Fibroblast of skin of right quadriceps (primary cell): ENCODE results near the gene FAM151A.

ENCODE experiments used
- DNase-seq: peaks from one replicate; pipeline ENCODE4 v3.0.0-alpha.2; 2013

Gene FAM151A

DNA sequence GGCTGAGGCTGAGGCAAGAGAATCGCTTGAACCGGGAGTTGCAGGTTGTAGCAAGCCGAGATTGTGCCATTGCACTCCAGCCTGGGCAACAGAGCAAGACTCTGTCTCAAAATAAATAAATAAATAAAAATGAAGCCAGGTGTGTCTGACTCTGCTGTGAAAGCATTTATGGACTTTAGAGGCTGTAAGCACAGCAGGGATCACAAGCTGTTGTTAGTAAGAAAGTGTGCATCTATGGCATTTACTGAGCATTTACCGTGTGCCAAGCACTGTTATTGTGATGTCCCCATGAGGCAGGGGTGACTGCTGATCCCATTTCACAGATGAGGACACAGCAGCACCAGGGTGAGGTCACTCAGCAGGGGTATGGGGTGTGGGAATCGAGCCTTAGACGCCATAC, 20.1 kb downstream of the FAM151A start:
- DNase-seq: no peak

DNA sequence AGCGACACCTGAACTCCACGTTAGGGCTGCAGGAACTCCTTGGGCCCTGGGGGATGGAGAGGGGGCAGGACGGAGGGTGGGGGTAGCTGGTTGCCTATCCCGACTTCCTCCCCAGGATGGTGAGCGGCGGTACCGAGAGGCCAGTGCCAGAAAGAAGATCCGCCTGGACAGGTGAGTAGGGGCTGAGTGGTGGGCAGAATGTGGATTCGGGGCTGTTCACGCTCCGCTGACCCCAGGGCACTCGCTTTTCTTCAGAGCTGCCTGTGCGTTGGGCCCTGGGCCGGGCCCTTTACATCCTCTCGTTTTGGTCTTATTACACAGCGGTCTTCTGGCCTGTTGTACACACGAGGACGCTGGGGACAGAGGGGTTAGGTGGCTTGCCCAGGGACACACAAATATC, 20.8 kb downstream of the FAM151A start:
- no peak for DNase-seq

DNA sequence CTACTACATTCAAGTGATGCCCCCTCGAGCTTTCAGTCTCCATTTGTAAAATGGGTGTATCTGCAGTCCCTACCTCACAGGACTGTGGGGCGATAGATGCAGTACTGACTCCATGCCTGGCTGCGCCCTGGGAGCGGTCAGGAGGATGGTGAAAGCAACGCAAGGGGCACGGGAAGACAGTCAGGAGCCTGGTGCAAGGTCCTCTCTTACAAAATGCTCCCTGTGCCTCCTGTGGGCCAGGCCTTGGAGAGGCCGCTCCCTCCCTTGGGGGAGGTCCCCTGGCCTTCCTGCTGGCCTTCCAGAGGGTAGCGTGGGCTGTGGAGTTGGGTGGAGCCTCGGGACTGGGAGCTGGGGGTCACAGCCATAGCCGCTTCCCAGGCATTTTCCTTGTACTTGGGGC, 21.6 kb downstream of the FAM151A start:
- no peak for DNase-seq

DNA sequence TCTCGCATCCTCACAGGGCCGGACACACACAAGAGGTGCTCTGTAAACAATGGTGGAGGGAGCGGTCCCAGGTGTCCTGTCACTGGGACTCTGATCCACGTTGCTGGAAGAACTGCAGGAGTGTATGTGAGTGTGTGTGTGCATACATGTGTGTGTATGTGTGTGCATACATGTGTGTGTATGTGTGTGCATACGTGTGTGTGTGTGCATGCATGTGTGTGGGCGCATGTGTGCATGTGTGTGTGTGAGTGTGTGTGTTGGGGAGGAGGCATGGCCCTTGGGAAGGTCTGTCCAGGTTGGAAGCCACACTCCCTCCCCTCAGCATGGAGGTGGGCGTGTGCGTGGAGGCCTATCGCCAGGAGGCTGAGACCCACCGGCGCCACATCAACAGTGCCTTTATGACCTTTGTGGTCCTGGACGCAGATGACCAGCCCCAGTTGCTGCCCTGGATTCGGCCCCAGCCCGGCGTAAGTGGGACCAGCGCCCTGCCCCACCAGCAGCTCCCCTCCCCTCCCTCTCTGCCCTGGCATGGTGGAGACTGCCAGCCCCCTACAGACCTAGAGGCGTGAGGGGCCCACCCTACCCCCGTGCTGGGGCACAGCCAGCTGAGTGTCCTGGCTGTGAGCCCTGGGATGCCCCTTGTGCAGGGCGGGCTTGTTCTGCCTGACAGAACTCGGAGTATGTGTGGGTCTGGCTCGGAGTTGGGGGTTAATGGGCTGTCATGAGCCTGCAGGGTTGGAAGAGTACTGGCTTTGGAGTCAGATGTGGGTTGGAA, 22.2 kb downstream of the FAM151A start:
- DNase-seq: no peak

DNA sequence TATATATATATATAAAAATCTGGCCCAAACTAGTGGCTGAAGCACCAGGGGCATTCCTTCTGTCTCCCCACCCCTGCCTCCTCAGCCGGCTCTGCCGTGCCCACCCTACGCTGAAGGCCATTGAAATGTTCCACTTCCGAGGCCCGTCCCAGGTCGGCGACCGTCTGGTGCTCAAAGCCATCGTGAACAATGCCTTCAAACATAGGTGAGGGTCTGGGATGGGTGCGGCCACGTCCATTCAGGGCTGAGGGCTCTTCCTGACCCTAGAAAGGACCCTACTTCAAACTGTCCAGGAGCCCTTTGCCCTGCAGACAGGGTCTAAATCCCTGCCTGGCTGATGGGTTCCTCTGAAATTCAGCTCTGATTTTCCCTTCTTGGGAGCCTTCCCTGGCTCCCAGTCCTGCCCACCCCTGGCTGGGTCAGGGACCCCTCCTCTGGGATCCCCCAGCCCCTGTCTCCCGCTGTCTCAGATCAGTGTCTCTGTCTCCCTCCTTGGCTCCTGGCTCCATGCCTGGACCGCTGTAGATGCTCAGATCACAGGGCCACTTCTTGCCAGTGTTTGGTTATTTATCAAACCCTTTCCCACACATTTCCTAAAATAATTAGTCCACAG, 24.0 kb downstream of the FAM151A start:
- DNase-seq: no peak

DNA sequence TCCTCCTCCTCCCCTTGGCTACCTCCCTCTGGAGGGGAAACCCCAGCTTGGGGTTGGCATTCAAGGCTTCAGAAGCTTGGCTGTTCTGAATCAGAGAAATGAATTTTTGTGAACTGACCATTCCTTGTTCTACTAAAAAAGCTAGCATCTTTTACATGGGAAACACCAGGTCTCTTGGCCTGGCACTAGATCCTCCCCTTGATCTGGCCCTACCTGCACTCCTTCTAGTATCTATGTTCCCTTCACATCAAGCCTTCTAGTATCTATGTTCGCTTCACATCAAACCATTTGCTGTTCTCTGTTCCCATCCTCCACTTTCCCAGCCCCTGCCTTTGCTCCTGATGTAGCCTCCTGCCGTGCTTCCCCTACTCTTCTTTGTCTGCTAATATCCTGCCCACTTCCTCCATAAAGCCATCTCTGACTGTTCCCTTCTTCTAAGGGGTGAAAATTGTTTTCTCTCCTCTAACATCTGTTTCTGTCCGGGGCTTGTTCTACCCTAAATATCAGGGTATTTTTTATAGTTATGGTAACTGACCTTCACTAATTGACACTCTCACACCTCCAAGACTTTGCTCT, 25.8 kb downstream of the FAM151A start:
- no peak for DNase-seq

DNA sequence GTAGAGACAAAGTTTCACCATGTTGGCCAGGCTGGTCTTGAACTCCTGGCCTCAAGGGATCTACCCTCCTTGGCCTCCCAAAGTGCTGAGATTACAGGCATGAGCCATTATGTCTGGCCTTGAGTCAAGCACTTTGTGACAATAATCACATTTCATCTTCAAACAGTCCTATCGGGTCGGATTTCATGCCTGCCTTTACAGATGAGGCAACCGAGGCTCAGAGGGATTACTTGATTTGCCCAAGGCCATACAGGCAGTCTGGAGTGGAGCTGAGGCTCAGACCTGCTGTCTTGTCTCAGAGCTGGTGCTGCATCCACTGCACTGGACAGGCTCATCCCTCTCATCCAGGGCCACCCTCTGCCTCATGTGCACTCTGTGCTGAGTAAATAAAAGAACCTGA, 26.6 kb downstream of the FAM151A start:
- DNase-seq: no peak

DNA sequence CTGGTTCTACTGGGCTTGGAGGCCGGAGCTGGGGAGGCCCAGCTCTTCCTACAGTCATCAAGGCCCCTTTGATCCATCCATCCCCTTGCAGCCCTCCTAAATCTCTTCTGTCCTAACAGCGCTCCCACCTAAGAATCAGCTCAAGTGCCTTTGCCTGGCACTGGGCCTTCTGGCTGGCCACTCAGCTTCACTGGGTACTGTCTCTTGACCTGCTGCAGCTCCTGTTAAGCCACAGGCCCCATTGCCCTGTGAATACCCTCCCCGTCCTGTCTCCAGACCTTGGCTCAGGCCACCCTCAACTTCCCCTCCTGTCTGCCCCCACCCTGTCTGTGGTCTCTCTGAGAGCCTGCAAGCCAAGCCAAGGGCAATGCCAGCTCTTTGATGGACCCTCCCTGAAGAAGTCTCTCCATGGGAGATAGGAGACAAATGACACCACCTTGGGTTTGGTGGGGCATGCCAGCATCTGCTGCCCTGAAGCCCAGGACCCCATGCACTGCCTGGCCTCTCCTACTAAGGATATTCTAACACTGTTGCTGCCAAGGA, 27.3 kb downstream of the FAM151A start:
- no peak for DNase-seq

DNA sequence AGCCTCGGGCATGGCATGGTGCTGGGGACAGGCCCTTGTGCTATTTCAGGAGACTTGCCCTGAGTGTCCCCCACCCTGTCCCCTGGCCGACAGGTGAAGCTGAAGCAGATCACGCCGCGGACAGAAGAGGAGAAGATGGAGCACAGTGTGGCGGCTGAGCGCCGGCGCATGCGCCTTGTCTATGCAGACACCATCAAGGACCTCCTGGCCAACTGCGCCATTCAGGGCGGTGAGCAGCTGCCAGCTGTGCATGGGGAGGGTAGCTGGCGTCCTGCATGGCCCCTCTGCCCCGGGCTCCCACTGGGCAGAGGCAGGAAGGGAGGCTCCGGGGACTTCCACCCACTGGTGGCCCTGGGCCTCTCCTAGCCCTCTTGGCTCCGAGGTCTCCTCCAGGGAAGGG, 28.9 kb downstream of the FAM151A start:
- no peak for DNase-seq

DNA sequence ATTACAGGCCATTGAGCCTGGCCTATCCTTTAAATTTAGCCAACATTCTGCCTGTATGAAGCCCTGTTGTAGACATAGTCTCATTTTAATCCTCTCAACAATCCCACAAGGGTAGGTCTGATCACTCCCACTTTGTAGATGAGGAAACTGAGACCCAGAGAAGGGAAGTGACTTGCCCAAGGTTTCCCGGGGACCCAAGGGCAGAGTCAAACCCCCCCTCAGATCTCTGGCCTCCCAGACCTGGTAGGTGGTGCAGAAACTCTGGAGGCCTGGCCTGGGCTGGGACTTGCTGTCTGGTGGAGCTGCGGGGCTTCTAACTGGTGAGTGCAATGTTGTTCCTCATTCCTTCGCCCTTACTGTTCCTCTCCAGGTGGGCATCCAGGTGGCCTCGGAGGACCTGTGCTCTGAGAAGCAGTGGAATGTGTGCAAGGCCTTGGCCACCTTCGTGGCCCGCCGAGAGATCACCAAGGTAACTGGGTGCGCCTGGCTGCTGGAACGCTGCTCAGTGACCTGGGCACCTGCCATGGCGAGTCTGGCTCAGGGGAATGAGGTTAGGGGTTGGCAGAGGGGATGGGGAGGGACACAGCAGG, 29.7 kb downstream of the FAM151A start:
- DNase-seq: no peak

DNA sequence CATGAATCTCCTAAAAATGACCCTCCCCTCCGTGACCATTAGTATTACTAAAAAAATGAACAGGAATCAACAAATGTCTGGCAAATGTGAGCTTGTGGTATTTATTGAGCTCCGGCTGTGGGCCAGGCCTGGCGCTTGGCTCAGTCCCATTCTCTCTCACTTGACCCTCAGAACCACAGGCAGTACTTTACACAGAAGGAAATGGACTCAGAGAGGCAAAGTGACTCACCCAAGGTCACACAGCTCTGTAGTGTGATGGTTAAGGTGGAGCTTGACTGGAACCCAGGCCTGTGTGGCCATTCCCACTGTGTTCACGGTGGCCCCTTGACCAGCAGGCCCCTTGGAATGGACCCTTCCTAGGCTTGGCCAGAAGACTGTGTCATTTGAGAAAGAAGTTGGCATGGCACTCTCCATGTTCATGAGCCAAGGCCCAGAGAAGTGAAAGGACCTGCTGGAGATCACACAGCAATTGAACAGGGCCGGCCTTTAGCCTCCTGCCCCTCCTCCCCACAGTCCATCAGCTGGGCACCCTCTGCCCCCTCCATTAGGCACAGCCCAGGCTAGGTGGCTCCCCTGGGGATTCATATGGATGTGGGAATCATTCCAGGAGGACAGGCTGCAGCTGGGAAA, 32.1 kb downstream of the FAM151A start:
- no peak for DNase-seq

DNA sequence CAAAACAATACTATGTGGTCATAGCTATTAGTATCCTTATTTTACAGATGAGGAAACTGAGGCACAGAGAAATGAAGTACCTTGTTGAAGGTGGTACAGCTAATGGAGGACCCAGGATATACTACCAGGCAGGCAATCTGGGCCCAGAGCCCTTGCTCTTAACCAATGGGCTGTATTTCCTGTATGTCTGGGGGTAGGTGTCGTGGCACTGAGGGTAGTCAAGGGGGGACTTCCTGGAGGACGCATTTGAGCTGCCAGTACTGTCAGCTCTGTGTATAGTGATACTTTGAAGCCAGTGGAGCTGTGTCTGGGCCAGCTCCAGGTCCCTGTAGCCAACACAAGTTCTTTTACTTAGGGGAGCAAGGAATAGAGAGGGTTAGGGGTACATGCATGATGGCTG, 34.9 kb downstream of the FAM151A start:
- DNase-seq: no peak

DNA sequence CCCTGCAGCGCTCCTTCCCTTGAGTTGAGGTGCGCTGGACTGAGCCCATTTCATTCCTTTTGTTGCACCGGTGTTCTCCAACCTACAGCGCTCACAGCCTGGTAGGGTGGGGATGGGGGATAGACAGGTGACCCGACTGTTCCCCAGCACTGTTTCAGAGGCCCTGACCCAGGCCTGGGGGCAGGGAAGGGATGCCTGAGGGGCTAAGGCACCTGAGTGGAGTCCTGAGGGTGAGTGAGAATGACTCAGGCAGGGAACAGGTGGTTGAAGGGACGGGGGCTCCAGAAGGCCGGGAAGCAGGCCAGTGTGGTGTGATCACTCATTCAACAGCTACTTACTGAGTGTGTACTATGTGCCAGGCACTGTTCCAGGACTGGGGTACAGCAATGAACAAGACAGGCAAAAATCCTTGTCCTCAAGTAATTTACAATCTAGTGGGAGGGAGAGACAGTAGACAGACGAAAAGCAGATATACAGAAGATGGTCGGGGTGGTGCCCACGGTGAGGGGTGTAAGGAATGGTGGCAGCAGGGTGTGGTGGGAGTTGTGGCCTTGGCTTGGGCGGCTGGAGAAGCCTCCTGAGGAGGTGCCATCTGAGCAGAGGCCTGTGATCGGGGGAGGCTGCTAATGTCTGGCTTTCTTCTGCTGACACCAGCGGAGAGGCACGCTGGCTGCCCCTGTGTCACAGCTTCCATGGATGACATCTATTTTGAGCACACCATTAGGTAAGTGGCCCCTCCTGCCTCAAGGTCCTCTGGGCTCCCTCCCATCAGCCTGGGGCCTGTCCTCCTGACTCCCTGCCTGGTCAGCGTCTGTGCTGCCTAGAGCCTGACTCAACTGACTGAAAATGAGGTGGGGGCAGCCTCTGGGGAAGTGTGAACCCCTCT, 37.9 kb downstream of the FAM151A start:
- DNase-seq: no peak

DNA sequence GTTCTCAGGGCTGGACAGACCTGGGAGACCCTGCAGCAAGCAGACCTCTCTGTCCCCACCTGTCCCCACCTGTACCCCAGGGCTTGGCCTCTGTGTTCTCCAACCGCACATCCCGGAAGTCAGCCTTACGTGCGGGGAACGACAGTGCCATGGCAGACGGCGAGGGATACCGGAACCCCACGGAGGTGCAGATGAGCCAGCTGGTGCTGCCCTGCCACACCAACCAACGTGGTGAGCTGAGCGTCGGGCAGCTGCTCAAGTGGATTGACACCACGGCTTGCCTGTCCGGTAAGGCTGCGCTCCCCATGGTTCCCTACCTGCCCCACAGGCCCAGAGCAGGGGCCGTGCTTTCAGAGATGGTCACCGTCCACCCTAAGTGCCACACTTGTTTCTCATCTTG, 38.8 kb downstream of the FAM151A start:
- no peak for DNase-seq

DNA sequence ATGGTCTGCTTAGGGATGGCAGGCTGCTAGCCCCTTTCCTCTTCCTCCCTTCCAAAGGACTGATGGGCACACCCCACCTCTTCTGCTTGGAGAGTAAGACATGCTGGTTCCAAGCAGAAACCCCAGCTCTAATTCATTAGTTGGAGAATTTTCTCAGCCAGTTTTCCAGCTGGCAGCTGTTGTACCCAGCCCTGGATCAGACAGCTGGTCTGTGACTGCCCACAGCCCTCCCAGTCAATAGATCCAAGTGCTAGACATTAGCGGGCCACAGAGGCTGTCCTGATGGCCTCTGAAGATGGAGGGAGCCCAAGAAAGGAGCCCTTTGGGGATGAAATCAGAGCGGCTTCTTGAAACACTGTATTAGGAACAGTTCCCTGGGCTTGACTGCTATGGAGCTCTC, 39.5 kb downstream of the FAM151A start:
- DNase-seq: no peak

DNA sequence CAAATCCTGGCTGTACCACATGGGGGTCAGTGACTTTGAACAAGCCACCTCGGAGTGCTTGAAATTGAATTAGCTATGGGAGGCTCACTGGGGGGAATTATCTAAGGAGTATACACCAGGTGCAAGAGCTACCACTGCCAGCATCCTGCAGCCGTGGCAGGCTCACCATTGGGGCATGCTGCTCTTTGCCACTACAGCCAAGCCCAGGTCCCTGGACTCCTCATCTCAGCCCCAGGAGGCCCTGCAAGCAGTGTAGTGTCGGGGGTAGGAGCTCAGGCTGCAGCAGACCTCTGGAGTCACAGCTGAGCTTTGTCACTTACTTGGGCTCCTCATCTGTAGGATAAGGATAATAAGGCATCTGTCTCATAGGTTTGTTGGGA, 40.0 kb downstream of the FAM151A start:
- no peak for DNase-seq

DNA sequence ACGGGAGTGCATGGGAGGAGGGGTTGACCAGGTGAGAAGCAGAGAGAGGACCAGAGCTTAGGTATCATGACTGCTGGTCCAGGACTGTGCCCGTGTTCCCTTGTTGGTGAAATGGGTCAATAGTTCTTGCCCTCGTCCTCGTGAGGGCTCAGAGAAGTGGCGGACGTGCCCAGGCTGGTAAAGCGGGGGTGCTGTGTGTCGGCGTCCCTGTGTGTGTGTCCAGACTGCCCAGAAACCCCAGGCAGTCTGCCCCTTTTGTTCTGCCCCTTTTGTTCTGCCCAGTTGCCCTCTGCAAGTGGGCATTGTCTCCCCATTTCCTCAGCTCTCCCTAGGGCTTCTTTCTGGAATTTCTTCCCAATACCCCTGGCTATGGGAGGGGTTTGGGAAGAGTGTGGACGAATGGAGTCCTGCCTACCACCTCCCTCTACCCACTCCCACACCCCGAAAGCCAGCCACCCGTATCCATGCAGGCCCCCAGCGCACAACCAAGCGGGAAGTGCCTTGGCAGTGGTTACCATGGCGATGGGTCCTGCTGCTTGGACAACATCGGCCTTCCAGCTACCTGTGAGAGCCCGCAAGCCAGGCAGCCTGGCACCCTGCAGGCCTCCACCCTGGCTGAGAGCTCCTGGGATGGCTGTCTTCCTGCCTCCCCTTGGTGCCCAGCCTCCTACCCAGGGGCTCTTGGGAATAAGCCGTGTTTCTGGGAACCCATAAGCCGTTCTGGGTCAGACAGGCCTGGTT, 40.6 kb downstream of the FAM151A start:
- no peak for DNase-seq

DNA sequence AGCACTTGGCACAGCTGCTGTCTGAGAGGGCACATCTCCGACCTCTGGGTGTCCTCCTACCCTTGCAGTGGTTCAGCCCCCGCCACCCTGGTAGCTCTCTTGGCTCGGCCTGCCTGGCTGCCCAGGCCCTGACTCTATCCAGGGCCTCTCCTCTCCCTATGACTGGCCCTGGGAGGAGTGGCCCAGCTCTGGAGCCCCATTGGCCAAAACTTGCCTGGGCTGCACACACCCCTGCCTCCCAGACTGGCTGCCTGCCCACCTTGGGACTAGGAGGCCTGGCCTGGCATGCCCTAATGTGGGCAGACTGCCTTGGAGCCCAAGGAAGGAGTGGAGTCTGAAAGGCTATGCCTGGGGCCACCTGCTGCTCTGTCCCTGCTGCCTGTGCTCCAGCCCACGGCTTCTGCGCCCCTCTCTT, 41.7 kb downstream of the FAM151A start:
- DNase-seq: peak; percentile 48

DNA sequence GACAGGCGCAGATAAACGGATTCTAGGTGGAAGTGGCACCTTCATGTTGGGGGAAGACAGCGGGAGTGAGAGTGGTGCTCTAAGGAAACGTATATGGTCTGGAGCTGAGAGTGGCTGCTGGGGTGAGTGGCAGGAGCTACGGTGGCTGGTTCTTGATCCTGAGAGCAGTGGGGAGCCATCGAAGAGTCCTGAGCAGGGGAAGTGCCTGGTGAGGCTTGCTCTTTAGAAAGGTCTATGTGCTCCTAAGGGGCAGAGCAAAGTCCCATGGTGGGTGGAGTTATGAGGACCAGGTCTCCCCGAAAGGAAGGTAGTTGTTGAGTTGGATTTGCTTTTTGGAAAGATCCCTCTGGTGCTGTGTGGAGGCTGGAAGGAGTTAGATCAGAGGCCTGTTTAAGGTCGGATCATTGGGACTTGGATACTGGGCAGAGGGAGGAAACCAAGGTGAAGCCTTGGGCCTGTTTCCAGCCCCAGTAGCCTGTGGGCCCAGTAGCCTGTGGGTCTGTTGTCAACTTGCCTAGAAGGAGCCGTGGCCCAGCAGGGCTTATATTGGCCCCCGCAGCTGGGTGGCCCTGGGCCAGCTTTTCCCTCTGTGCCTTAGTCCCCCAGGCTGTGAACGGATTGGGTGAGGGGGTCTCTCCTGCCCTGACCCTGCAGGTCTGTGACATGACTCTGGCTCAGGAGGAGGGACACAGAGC, 42.3 kb downstream of the FAM151A start:
- no peak for DNase-seq

DNA sequence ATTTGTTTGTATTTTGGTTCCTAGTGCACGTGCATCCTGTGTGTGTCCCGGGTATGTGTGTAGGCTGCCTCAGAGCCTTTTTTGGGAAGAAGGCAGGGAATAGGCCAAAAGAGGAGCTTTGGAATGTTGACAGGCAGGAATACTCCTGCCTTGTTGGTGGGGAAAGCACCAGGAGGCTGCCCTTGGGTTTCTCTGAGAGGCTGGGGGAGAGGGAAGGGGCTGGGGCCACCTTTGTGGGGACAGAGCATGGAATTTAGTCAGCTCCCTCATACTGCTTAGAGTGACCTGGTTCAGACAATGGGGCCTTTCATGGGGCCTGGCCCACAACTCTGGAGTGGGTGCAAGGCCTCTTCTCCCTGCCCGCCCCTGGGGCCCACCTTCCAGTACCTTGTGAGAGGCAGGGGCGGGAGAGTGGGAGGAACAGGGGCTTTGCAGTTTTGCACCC, 44.0 kb downstream of the FAM151A start:
- DNase-seq: no peak

DNA sequence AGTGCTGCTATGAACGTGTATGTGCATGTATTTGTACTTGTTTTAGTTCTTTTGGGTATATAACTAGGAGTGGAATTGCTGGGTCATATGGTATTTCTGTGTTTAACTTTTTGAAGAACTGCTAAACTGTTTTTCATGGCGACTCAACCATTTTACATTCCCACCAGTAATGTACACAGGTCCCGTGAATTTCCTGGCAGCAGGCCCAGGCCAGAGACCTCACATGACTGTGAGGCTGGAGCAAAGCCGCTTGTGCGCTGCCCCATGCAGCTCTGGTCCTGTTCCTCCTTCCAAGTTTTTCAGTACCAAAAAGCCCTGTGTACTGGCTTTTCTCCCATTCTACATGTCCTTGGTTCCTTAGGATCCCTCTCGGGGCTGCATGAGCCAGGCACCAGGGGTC, 45.7 kb downstream of the FAM151A start:
- DNase-seq: peak; percentile 38
